Aorta (tissue), 5 donors: ENCODE data around the gene HIBADH. TPM values are rescaled to one million over a fixed set of nuclear protein-coding genes. Genes with fewer than 3 reads are reported as not detected.
"Not testable (repeated sequence)": the region's sequence is repeated elsewhere in the genome, so short reads cannot be mapped to it uniquely, and the experiment has no call there.

Experiments
- ATAC-seq: fragments of 200-7000 bp; cut with Tn5 transposase; one replicate; pipeline ENCODE4 v1.9.1; 2022; ENCODE audit warnings: moderate library complexity; ENCODE audit not compliant: low FRiP score
- DNase-seq, 2 donors: peaks; one replicate each; pipeline ENCODE4 v3.0.0-alpha.2; 2020
- H3K27ac ChIP-seq, 2 donors: one replicate each; pipeline ENCODE4 v1.5.1; 2013; ENCODE audit warnings: low read length in 2 of 2, mild to moderate bottlenecking in 2 of 2, moderate library complexity in 2 of 2, control low read depth in 1 of 2, inconsistent platforms in 1 of 2, low read depth in 1 of 2
- H3K27me3 ChIP-seq, 2 donors: one replicate each; pipeline ENCODE4 v1.6.1; 2013; ENCODE audit warnings: control low read depth in 1 of 2, low read length in 1 of 2, mild to moderate bottlenecking in 1 of 2, moderate library complexity in 1 of 2; ENCODE audit not compliant: insufficient read depth in 2 of 2, control insufficient read depth in 1 of 2
- H3K36me3 ChIP-seq, 2 donors: one replicate each; pipeline ENCODE4 v1.6.1; 2013; ENCODE audit warnings: control low read depth in 1 of 2, low read length in 1 of 2, mild to moderate bottlenecking in 1 of 2; ENCODE audit not compliant: insufficient read depth in 2 of 2, control insufficient read depth in 1 of 2
- H3K4me1 ChIP-seq, 2 donors: one replicate each; pipeline ENCODE4 v1.6.1; 2013; ENCODE audit warnings: low read length in 2 of 2, control low read depth in 1 of 2, mild to moderate bottlenecking in 1 of 2, moderate library complexity in 1 of 2; ENCODE audit not compliant: insufficient read depth in 2 of 2, control insufficient read depth in 1 of 2
- H3K4me3 ChIP-seq, 2 donors: one replicate each; pipeline ENCODE4 v1.5.1; 2013; ENCODE audit warnings: low read length in 2 of 2, control low read depth in 1 of 2, mild to moderate bottlenecking in 1 of 2
- H3K9me3 ChIP-seq: one replicate; pipeline ENCODE4 v1.6.1; 2013; ENCODE audit warnings: mild to moderate bottlenecking, low read length; ENCODE audit not compliant: control insufficient read depth
- WGBS, 2 donors: extraction: QIAGEN DNeasy Blood & Tissue Kit; methylation state at CpG; one replicate each; pipeline ENCODE4 v1.1.7; 2013; 5-methylcytosine and 5-hydroxymethylcytosine counted together
- intact Hi-C, 2 donors: fragments of 100-400 bp; cut with DNase I; formaldehyde crosslinking; loops; one replicate each; pipeline versions ENCODE4 v1.14.2 to v1.15.0; 2022
- polyA plus RNA-seq, 2 donors: library from polyadenylated mRNA; stranded (reverse); fragments of 200-250 nt; gene quantifications; one replicate each; pipeline ENCODE4 v1.2.3, GENCODE V29; 2013
- total RNA-seq, 2 donors: library from RNA; stranded (reverse); fragmentation: NEBNext Ultra II Directional; extraction: Animal tissue kit (Norgen Biotek cat#: 25700); gene quantifications; one replicate each; pipeline ENCODE4 v1.2.1, GENCODE V29; 2021
- donor health status: healthy with polysubstance abuse.
- donor health status: Bipolar disorder and iron deficiency.
- donor health status: DM: no; HTN: no; CAD: no.
- donor health status: DM: no; HTN: no; CAD: no.
- donor health status: DM: yes; HTN: yes; CAD: no.

The HIBADH gene
- total and polyA plus RNA-seq, 4 donors = 22.4 to 32.5 (median 30.2) TPM

DNA sequence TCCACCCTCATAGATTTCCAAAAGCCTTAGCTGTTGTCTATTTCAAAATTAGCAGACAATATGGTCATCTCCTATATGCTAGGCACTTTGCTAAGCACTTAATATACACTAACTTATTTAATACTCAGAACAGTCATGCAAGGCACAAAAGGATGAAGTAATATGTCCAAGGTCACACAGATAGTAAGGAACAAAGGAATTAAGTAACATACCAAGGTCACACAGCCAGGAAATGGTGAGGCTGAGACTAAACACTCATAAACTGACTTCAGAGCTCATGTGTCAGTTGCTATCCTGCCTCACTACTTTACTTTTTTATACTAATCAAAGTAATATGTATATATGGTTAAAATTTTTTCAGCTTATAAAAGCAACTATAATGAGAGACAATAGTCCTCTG is 23.6 kb upstream of the HIBADH start:
- H3K27ac ChIP-seq = no peak overlapping the region
- ATAC-seq (no peak), DNase-seq (no peak)
- intact Hi-C loops = no loop called here
- H3K4me3 ChIP-seq = no peak overlapping the region
- H3K27me3 ChIP-seq = no peaks in the 10 kb centered on the region
- H3K9me3 ChIP-seq = no peaks in the 10 kb centered on the region
- no peaks in the 10 kb centered on the region for H3K36me3 ChIP-seq
- H3K4me1 ChIP-seq = no peaks in the 10 kb centered on the region

GRCh38 chr7:27685893-27686292 is 23.2 kb upstream of the HIBADH start:
- DNase-seq (no peak), ATAC-seq (no peak)
- Histone ChIP-seq H3K27ac (no peak overlapping the region), H3K4me3 (no peak overlapping the region), H3K9me3 (no peaks in the 10 kb centered on the region), H3K27me3 (no peaks in the 10 kb centered on the region), H3K36me3 (no peaks in the 10 kb centered on the region), H3K4me1 (no peaks in the 10 kb centered on the region)
- WGBS, 2 donors = 79 to 91% methylated on average over 2 of the region's 2 CpGs
- intact Hi-C loops = no loop called here

DNA sequence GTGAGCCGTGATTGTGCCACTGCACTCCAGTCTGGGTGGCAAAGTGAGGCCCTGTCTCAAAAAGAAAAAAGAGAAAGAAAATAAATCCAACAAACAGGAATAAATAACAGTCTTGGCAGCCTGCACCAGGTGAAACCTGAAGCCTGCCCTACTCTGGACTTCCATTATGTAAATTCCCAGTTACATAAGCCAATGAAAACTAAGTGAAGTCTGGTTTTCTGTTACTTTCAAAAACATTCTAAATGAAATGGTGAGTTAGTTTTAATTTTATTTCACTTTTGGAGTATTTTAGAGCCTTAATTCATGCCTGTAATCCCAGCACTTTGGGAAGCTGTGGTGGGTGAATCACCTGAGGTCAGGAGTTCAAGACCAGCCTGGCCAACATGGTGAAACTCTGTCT is 22.5 kb upstream of the HIBADH start:
- H3K36me3 ChIP-seq = no peaks in the 10 kb centered on the region
- H3K27me3 ChIP-seq = no peaks in the 10 kb centered on the region
- no peaks in the 10 kb centered on the region for H3K4me1 ChIP-seq
- H3K27ac ChIP-seq = no peak overlapping the region
- ATAC-seq (no peak), DNase-seq (no peak)
- intact Hi-C loops = no loop called here
- H3K9me3 ChIP-seq = no peaks in the 10 kb centered on the region
- H3K4me3 ChIP-seq = no peak overlapping the region
- 98 to 100% methylated on average over 1 of the region's 1 CpG for WGBS, 2 donors

DNA sequence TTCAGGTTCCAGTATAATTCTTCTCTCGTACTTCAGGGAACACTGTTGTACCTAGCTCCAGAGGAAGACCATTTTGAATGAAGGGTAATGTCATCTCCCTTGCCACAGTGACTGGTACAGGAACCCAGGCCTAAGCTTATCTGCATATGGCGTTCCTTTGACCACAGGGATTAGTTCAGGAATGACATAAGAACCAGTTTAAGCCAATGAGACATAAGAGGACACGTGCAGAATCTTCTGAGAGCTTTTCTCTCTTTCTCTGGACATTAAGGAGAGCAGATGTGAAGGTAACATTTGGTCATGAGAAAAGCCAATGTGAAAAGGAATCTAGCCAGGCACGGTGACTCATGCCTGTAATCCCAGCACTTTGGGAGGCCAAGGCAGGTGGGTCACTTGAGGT is 21.8 kb upstream of the HIBADH start:
- Histone ChIP-seq H3K4me1 (no peaks in the 10 kb centered on the region), H3K36me3 (no peaks in the 10 kb centered on the region), H3K4me3 (no peak overlapping the region), H3K27ac (no peak overlapping the region), H3K27me3 (no peaks in the 10 kb centered on the region), H3K9me3 (no peaks in the 10 kb centered on the region)
- WGBS, 2 donors = 92 to 94% methylated on average over 4 of the region's 4 CpGs
- intact Hi-C loops = loop anchor here in 1 of 2 donors (5.0 kb wide), 1 partner anchor 53 kb away; no protein-coding TSS in a partner anchor
- DNase-seq (no peak), ATAC-seq (no peak)

- Histone ChIP-seq H3K4me3 (no peak overlapping the region), H3K27me3 (no peaks in the 10 kb centered on the region), H3K36me3 (no peaks in the 10 kb centered on the region), H3K4me1 (peaks cover 0 to 8% of the 10 kb centered on the region in 2 donors), H3K9me3 (no peaks in the 10 kb centered on the region), H3K27ac (no peak overlapping the region)
- intact Hi-C loops = loop anchor here in 1 of 2 donors (5.0 kb wide), 1 partner anchor 57 kb away; no protein-coding TSS in a partner anchor
- DNase-seq (no peak), ATAC-seq (no peak)
- WGBS, 2 donors = 62 to 84% methylated on average over 1 of the region's 1 CpG
Measured at GRCh38 chr7:27680610-27681009, 17.9 kb upstream of the HIBADH start.

DNA sequence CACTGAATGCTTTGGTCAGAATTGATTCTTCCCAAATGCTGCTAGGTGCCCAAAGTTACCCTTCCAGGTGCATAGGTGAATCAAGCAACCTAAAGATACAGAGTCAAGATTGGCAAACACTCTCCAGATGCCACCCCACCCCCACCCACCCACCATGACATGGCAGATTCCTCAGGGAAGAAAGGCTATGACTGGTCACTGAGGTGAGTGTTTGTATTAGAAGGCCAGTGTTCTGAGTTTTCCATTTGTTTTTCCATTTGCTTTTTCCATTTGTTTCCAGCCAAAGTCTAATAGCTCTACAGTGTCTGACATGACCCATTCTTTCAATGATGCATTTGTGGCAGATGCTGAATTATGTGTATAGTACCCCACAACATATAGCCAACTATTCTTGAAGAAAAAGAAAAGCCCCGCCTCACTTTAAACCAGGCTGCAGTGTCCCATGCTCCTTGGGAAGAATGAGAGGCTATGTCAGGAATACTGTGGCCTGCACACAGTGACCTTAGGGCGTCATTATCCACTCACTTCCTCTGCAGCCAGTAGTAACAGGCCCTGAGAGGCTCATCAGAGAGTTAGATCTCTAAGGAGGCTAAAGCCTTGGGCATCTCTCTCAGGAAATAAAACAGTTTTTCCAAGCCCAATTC is 16.1 kb upstream of the HIBADH start:
- intact Hi-C loops = loop anchor here in 1 of 2 donors (1.0 kb wide), 1 partner anchor 62 kb away; the partner anchor contains the start of gene TAX1BP1
- Histone ChIP-seq H3K36me3 (no peaks in the 10 kb centered on the region), H3K9me3 (no peaks in the 10 kb centered on the region), H3K4me3 (no peak overlapping the region), H3K4me1 (peaks cover 0 to 8% of the 10 kb centered on the region in 2 donors), H3K27ac (peak overlapping the region; percentile 76 to 96), H3K27me3 (no peaks in the 10 kb centered on the region)
- no peak for DNase-seq
- ATAC-seq = peak; percentile 20
- 91 to 95% methylated on average over 2 of the region's 2 CpGs for WGBS, 2 donors

GRCh38 chr7:27677912-27678612 is 15.4 kb upstream of the HIBADH start:
- H3K27me3 ChIP-seq = no peaks in the 10 kb centered on the region
- H3K27ac ChIP-seq = peak overlapping the region; percentile 93 to 96
- intact Hi-C loops = loop anchor here (1.0 to 2.0 kb wide), 2 partner anchors 62 to 63 kb away; partner anchors contain the start of gene TAX1BP1 (in 1 of the 2)
- 16 to 25% methylated on average over 3 of the region's 3 CpGs for WGBS, 2 donors
- ATAC-seq = peak; percentile 89
- no peak overlapping the region for H3K4me3 ChIP-seq
- H3K9me3 ChIP-seq = no peaks in the 10 kb centered on the region
- no peak for DNase-seq
- H3K36me3 ChIP-seq = no peaks in the 10 kb centered on the region
- H3K4me1 ChIP-seq = peaks cover 0 to 8% of the 10 kb centered on the region in 2 donors

DNA sequence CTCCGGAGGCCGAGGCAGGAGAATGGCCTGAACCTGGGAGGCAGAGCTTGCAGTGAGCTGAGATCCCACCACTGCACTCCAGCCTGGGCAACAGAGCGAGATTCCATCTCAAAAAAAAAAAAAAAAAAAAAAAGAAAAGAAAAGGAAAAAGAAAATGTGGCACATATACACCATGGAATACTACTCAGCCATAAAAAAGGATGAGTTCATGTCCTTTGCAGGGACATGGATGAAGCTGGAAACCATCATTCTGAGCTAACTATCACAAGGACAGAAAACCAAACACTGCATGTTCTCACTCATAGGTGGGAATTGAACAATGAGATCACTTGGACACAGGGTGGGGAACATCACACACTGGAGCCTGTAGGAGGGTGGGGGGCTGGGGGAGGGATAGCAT is 11.4 kb upstream of the HIBADH start:
- intact Hi-C loops = not testable (repeated sequence)

DNA sequence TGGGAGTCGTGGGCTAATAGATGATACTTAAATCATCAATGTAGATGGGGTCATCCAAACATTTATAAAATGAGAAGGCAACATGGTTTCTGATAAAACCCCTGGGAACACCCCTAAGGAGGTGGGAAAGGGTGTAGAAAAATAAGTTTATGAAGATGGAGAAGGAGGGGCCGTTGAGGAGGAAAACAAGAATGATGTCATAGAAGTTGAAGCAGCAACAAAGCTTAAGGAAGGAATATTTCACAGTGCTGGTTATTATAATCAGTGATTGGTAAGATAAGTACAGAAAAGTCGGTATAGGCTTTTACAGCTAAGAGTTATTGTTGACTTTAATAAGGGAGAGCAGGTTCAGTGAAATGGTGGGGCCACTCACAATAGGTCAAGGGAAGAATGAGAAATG is 9.0 kb upstream of the HIBADH start:
- no peak for ATAC-seq
- Histone ChIP-seq H3K27me3 (no peaks in the 10 kb centered on the region), H3K9me3 (no peaks in the 10 kb centered on the region), H3K36me3 (no peaks in the 10 kb centered on the region), H3K27ac (no peak overlapping the region), H3K4me3 (no peak overlapping the region), H3K4me1 (no peaks in the 10 kb centered on the region)
- intact Hi-C loops = no loop called here
- WGBS, 2 donors = 53 to 56% methylated on average over 3 of the region's 3 CpGs
- no peak for DNase-seq

More for the DNA sequence above, 11.4 kb upstream of the HIBADH start:
- not testable (repeated sequence) for H3K27ac ChIP-seq, H3K4me3 ChIP-seq, ATAC-seq, H3K9me3 ChIP-seq, H3K36me3 ChIP-seq, H3K27me3 ChIP-seq, H3K4me1 ChIP-seq, DNase-seq
- 95 to 98% methylated on average over 3 of the region's 3 CpGs for WGBS, 2 donors
